VCaP (cell line): ENCODE measurements around the gene MYO1E.

Source experiments
- H3K27ac ChIP-seq: fragments of 450-650 bp; 2 replicates; pipeline ENCODE4 v1.5.1; 2017
- TF ChIP-seq, protein P1 (sequence below): fragments of 450-650 bp; conservative IDR thresholded peaks from 2 replicates; pipeline ENCODE4 v1.5.1; 2017; ENCODE audit warnings: mild to moderate bottlenecking, moderate library complexity

Gene MYO1E

DNA sequence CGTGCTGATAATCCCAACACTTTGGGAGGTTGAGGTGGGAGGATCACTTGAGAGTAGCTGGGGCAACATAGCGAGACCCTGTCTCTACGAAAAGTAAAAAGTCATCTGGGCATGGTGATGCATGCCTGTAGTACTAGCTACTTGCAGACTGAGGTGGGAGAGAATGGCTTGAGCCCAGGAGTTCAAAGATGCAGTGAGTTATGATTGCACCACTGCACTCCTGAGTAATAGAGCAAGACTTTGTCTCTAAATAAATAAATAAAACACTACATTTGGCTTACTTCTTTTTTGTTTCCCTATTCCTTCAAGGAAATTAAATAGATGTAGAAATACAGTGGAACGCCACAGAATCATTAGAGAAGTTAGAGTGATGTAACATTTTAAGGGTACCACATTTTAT is 186.2 kb downstream of the MYO1E start:
- no peak overlapping the region for H3K27ac ChIP-seq
- TF ChIP-seq, protein P1, sequence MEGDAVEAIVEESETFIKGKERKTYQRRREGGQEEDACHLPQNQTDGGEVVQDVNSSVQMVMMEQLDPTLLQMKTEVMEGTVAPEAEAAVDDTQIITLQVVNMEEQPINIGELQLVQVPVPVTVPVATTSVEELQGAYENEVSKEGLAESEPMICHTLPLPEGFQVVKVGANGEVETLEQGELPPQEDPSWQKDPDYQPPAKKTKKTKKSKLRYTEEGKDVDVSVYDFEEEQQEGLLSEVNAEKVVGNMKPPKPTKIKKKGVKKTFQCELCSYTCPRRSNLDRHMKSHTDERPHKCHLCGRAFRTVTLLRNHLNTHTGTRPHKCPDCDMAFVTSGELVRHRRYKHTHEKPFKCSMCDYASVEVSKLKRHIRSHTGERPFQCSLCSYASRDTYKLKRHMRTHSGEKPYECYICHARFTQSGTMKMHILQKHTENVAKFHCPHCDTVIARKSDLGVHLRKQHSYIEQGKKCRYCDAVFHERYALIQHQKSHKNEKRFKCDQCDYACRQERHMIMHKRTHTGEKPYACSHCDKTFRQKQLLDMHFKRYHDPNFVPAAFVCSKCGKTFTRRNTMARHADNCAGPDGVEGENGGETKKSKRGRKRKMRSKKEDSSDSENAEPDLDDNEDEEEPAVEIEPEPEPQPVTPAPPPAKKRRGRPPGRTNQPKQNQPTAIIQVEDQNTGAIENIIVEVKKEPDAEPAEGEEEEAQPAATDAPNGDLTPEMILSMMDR = no peak

DNA sequence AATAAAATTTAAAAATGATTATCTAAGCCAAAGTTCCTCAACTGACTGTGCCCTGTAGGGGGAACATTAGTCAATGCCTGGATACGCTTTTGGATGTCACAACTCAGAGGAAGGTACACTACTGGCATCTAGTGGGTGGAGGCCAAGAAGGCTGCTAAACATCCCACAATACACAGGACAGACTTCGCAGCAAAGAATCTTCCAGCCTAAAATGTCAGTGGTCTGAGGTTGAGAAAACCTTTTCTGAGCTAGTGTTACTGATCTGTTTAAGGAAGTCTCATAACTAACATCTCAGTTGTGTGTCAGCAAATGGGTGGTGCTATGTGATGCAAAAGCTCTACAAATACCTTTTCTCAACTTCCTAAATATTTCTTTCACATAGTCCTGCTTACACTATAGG is 186.9 kb downstream of the MYO1E start:
- no peak overlapping the region for H3K27ac ChIP-seq
- TF ChIP-seq, protein P1 = peak; percentile 18; the same call in 1 of the 2 replicates

DNA sequence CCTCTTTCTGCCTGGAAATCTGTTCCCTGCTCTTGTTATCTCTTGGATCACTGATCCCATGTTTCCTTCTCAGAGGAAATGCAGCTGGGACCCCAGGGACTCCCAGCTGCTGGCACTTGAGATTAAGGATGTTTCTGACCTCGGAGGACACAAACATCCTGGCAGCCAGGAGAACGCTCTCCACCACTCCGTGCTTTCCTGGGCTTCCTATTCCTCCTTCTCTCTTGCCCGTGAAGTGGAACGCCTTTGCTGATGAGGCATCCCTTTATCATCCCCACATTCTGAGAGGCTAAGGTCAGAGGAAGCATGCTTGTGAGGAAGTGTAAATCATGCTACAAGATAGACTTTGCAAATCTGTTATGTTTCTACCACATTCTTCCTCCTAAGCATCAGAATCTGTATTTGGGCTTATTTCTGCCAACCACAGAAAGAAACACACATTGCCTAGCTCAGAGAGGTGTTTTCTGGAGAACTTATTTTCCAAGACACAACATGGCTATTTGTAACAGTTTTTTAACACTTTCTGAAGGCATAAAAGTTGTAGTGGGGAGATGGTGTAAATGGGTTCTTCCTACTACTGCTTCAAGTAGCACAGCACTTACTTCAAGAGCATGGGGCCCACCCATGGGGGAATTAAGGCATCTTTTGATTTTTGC is 191.6 kb downstream of the MYO1E start:
- TF ChIP-seq, protein P1 = no peak
- H3K27ac ChIP-seq = no peak overlapping the region

DNA sequence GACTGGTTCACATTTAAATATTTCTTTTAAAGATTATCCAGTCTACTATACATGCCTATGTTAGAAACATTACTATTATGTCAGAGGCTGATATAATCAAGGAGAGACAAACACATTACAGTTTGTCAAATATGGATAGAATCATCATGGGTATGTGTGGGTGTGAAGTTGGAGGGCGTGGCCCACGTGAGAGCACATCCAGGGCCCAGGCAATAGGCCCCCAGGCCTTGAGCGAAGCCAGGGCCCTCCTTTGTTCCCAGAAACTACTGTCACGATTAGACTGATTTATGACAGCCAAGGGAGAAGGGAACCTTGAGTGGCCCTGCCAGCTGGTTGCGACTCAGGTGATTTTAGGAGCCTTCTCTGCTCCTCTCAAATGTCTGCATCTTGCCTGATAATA is 193.0 kb downstream of the MYO1E start:
- H3K27ac ChIP-seq = no peak overlapping the region
- TF ChIP-seq, protein P1 = no peak

DNA sequence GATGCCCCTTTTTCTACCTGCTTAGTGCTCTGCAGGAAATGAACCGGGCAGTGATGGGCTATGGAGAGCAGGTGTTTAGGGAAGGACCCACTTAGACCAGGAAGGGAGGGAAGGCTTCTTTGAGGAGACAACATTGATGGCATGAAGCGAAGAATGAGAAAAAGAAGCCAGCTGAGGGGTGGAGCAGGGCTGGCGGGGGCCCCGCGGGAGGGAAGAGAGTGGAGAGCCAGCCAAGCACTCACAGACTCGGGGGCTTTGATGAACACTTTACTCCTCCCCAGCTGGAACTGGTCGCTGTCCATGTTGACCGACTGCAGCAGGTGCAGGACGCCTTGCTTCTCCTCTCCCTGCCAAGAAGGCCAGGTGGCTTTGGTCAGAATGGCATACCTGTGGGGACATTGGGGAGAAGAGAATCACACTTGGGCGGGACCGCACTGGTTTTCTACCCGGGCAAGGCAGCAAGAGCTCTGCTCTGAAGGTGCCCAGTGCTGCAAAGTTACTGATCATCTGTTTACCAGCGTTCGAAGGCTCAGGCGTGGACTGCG is 194.4 kb downstream of the MYO1E start:
- no peak overlapping the region for H3K27ac ChIP-seq
- TF ChIP-seq, protein P1 = no peak

DNA sequence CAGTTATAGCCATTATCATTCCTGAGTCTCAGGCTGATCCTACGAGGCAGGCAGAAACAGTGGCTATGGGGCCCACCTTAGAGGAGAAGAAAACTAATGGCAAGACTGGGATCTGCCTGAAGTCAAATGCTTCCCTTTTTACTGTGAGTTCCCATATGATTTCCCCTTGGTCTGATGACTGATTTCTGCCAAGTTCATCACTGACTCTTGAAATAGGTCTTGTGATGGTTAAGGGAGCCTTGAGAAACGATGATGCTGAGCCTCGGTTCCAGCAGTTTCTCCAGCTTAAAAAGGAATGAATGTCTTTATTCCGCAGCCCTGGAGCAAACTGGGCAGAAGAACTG is 195.4 kb downstream of the MYO1E start:
- TF ChIP-seq, protein P1 = no peak
- H3K27ac ChIP-seq = no peak overlapping the region

DNA sequence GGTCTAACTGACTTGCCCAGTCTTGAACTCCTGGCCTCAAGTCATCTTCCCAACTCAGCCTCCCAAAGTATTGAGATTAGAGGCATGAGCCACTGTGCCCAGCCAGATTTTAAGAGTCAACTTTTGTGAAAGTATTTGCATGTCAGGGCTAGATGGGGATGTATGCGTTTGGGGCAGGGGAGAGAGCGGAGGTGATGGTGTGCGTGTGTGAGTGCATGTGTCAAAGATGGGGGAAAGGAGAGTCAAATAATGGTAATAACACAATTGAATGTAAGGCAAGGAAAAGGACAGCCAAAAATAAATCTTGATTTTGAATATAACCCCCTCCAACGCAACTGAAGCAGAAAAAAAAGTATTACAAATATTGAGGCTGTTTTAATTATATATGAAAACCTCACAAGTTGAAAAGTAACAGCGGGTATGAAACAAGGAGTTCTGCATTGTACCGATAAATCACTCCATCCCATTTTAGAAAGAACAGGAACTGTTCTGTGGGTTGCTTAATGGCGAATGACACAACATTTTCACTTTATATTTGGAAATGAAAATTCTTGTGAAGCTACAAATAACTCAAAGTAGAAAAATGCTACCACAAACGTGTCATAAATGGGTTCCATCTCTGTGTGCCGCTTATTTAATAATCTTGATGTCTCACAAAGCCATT is 195.9 kb downstream of the MYO1E start:
- TF ChIP-seq, protein P1 = no peak
- no peak overlapping the region for H3K27ac ChIP-seq
